GM23338 (cell line): Measurements from ENCODE around the gene CAMTA1. TPM values are rescaled to one million over a fixed set of nuclear protein-coding genes. Genes with fewer than 3 reads are reported as not detected.

ENCODE experiments used
- ATAC-seq: fragments of 200-7000 bp; cut with Tn5 transposase; 3 replicates; pipeline ENCODE4 v1.9.1; 2020
- DNase-seq: peaks from one replicate; pipeline ENCODE4 v3.0.0-alpha.2; 2015; ENCODE audit warnings: low spot score
- H2AFZ ChIP-seq: fragments of 200-600 bp; sonication (generic); 2 replicates; pipeline ENCODE4 v1.8.0; 2016; ENCODE audit warnings: antibody characterized with exemption, mild to moderate bottlenecking, moderate library complexity
- H3F3A ChIP-seq: fragments of 200-600 bp; sonication (generic); replicated peaks from 2 replicates; pipeline ENCODE4 v1.8.0; 2017; ENCODE audit warnings: antibody characterized with exemption, mixed run types, low read depth
- H3K27ac ChIP-seq: fragments of 200-600 bp; sonication (generic); 2 replicates; pipeline ENCODE4 v1.6.1; 2016; ENCODE audit warnings: low read depth
- H3K27me3 ChIP-seq: fragments of 200-600 bp; sonication (generic); 2 replicates; pipeline ENCODE4 v1.8.0; 2016; ENCODE audit warnings: mild to moderate bottlenecking, mixed run types, moderate library complexity; ENCODE audit not compliant: insufficient read depth
- H3K36me3 ChIP-seq: fragments of 200-600 bp; sonication (generic); 2 replicates; pipeline ENCODE4 v1.8.0; 2016; ENCODE audit warnings: mild to moderate bottlenecking; ENCODE audit not compliant: insufficient read depth
- H3K4me1 ChIP-seq: fragments of 200-600 bp; sonication (generic); 2 replicates; pipeline ENCODE4 v1.8.0; 2016; ENCODE audit warnings: mild to moderate bottlenecking, moderate library complexity; ENCODE audit not compliant: insufficient read depth
- H3K4me2 ChIP-seq: fragments of 200-600 bp; sonication (generic); 2 replicates; pipeline ENCODE4 v1.7.1; 2017; ENCODE audit warnings: mixed run types
- H3K4me3 ChIP-seq: fragments of 200-600 bp; sonication (generic); 2 replicates; pipeline ENCODE4 v1.6.1; 2016; ENCODE audit warnings: mixed run types
- H3K79me2 ChIP-seq: fragments of 200-600 bp; sonication (generic); replicated peaks from 2 replicates; pipeline ENCODE4 v1.8.0; 2017; ENCODE audit warnings: mild to moderate bottlenecking; ENCODE audit not compliant: insufficient read depth
- H3K9me2 ChIP-seq: fragments of 200-600 bp; sonication (generic); 2 replicates; pipeline ENCODE4 v1.8.0; 2017; ENCODE audit not compliant: insufficient read depth
- H4K20me1 ChIP-seq: fragments of 200-600 bp; sonication (generic); replicated peaks from 2 replicates; pipeline ENCODE4 v1.8.0; 2017; ENCODE audit warnings: mild to moderate bottlenecking; ENCODE audit not compliant: insufficient read depth
- H3K27ac Mint-ChIP-seq: 2 replicates; pipeline ENCODE4 v1.8.0; 2020; ENCODE audit warnings: inconsistent platforms, mild to moderate bottlenecking, moderate library complexity, mixed read lengths
- H3K27me3 Mint-ChIP-seq: 3 replicates; pipeline ENCODE4 v1.8.0; 2022; ENCODE audit warnings: low read depth, mild to moderate bottlenecking, moderate library complexity, mixed read lengths, inconsistent platforms; ENCODE audit not compliant: insufficient read depth, poor library complexity
- H3K36me3 Mint-ChIP-seq: 3 replicates; pipeline ENCODE4 v1.8.0; 2021; ENCODE audit warnings: low read depth, mild to moderate bottlenecking, inconsistent platforms, moderate library complexity, mixed read lengths
- H3K4me1 Mint-ChIP-seq: 3 replicates; pipeline ENCODE4 v1.8.0; 2020; ENCODE audit warnings: mild to moderate bottlenecking, inconsistent platforms, mixed read lengths
- H3K4me3 Mint-ChIP-seq: 3 replicates; pipeline ENCODE4 v1.8.0; 2021; ENCODE audit warnings: moderate library complexity, mild to moderate bottlenecking, inconsistent platforms, mixed read lengths
- H3K9me3 Mint-ChIP-seq: 3 replicates; pipeline ENCODE4 v1.8.0; 2020; ENCODE audit warnings: moderate library complexity, mild to moderate bottlenecking, inconsistent platforms, mixed read lengths
- EZH2 ChIP-seq: fragments of 200-600 bp; sonication (generic); IDR thresholded peaks from one replicate; pipeline ENCODE4 v1.8.0; 2017; ENCODE audit warnings: antibody characterized with exemption, mild to moderate bottlenecking, low read depth; ENCODE audit not compliant: unreplicated experiment
- JUNB ChIP-seq: IDR thresholded peaks from one replicate; pipeline ENCODE4 v1.6.1; 2016; ENCODE audit warnings: antibody characterized with exemption; ENCODE audit not compliant: unreplicated experiment
- POLR2AphosphoS5 ChIP-seq: IDR thresholded peaks from 2 replicates; pipeline ENCODE4 v1.6.1; 2016; ENCODE audit warnings: antibody characterized with exemption, low read depth
- ZNF114 ChIP-seq: fragments of 250-450 bp; sonication (Bioruptor Pico); IDR thresholded peaks from 2 replicates; pipeline ENCODE4 v1.5.0; 2020; ENCODE audit warnings: mild to moderate bottlenecking, moderate library complexity
- polyA plus RNA-seq: library from polyadenylated mRNA; unstranded; fragments of >200 nt; fragmentation: Nextera tagmentation; extraction: Ambion mirVana; gene quantifications from 2 replicates; pipeline ENCODE4 v1.2.1, GENCODE V29; 2016
- total RNA-seq: library from RNA; depleted of rRNA; stranded (reverse); fragments of >200 nt; shearing (Covaris generic); gene quantifications from 2 replicates; pipeline ENCODE4 v1.2.3, GENCODE V29; 2014
- TF ChIP-seq, protein P1 (sequence below): IDR thresholded peaks from one replicate; pipeline ENCODE4 v1.6.1; 2018; ENCODE audit warnings: antibody characterized with exemption; ENCODE audit not compliant: unreplicated experiment
- TF ChIP-seq, protein P2 (sequence below), 2 experiments: fragments of 200-600 bp in 1 of 2; sonication (generic) in 1 of 2; conservative IDR thresholded peaks; 2 replicates each; pipeline versions ENCODE4 v1.5.1 to v1.6.1; 2016 to 2017; ENCODE audit warnings: antibody characterized with exemption in 2 of 2, low read depth in 2 of 2, mild to moderate bottlenecking in 2 of 2, moderate library complexity in 1 of 2
- TF ChIP-seq, protein P3 (sequence below): IDR thresholded peaks from 2 replicates; pipeline ENCODE4 v1.6.1; 2016; ENCODE audit warnings: antibody characterized with exemption

Gene CAMTA1
- total and polyA plus RNA-seq, 2 experiments from 2014 or later, result 115 to 519 TPM

DNA sequence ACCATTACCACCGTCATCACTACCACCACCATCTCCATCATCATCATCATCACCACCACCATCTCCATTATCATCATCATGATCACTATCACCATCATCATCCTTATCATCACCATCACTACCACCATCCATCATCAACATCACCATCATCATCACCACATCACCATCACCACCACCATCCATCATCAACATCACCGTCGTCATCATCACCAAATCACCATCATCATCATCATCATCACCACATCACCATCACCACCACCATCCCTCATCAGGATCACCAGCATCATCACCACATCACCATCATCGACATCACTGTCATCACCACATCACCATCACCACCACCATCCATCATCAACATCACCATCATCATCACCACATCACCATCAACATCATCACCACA is 782.8 kb downstream of the CAMTA1 start (continued):
- TF ChIP-seq, protein P1, sequence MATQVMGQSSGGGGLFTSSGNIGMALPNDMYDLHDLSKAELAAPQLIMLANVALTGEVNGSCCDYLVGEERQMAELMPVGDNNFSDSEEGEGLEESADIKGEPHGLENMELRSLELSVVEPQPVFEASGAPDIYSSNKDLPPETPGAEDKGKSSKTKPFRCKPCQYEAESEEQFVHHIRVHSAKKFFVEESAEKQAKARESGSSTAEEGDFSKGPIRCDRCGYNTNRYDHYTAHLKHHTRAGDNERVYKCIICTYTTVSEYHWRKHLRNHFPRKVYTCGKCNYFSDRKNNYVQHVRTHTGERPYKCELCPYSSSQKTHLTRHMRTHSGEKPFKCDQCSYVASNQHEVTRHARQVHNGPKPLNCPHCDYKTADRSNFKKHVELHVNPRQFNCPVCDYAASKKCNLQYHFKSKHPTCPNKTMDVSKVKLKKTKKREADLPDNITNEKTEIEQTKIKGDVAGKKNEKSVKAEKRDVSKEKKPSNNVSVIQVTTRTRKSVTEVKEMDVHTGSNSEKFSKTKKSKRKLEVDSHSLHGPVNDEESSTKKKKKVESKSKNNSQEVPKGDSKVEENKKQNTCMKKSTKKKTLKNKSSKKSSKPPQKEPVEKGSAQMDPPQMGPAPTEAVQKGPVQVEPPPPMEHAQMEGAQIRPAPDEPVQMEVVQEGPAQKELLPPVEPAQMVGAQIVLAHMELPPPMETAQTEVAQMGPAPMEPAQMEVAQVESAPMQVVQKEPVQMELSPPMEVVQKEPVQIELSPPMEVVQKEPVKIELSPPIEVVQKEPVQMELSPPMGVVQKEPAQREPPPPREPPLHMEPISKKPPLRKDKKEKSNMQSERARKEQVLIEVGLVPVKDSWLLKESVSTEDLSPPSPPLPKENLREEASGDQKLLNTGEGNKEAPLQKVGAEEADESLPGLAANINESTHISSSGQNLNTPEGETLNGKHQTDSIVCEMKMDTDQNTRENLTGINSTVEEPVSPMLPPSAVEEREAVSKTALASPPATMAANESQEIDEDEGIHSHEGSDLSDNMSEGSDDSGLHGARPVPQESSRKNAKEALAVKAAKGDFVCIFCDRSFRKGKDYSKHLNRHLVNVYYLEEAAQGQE, result no peak
- TF ChIP-seq POLR2AphosphoS5 (no peak), ZNF114 (CRISPR knock-in tag) (no peak)

DNA sequence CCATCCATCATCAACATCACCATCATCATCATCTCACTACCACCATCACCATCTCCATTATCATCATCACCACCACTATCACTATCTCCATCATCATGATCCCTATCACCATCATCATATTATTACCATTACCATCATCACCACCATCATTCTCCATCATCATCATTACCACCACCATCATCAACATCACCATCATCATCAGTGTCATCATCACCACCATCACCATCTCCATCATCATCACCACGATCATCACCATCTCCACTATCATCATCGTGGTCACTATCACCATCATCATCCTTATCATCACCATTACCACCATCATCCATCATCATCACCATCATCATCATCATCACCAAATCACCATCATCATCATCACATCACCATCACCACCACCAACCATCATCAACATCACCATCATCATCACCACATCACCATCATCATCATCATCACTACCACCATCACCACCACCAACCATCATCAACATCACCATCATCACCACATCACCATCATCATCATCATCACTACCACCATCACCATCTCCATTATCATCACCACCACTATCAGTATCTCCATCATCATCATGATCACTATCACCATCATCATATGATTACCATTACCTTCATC is 783.8 kb downstream of the CAMTA1 start:
- no peak overlapping the region for H3K4me3 Mint-ChIP-seq
- Histone ChIP-seq H3K4me2 (no peak overlapping the region), H4K20me1 (no peaks in the 10 kb centered on the region), H3K4me3 (no peak overlapping the region), H3K79me2 (no peaks in the 10 kb centered on the region), H3K27ac (no peak overlapping the region), H3F3A (no peaks in the 10 kb centered on the region), H3K36me3 (no peaks in the 10 kb centered on the region), H3K9me2 (peaks cover 4% of the 10 kb centered on the region; the same call in 1 of the 2 replicates), H3K4me1 (no peaks in the 10 kb centered on the region), H3K27me3 (no peaks in the 10 kb centered on the region), H2AFZ (no peak overlapping the region)
- DNase-seq, result no peak
- H3K9me3 Mint-ChIP-seq, result no peaks in the 10 kb centered on the region
- ATAC-seq, result no peak
- H3K27ac Mint-ChIP-seq, result no peak overlapping the region
- H3K27me3 Mint-ChIP-seq, result peaks cover 6% of the 10 kb centered on the region
- TF ChIP-seq, protein P2, sequence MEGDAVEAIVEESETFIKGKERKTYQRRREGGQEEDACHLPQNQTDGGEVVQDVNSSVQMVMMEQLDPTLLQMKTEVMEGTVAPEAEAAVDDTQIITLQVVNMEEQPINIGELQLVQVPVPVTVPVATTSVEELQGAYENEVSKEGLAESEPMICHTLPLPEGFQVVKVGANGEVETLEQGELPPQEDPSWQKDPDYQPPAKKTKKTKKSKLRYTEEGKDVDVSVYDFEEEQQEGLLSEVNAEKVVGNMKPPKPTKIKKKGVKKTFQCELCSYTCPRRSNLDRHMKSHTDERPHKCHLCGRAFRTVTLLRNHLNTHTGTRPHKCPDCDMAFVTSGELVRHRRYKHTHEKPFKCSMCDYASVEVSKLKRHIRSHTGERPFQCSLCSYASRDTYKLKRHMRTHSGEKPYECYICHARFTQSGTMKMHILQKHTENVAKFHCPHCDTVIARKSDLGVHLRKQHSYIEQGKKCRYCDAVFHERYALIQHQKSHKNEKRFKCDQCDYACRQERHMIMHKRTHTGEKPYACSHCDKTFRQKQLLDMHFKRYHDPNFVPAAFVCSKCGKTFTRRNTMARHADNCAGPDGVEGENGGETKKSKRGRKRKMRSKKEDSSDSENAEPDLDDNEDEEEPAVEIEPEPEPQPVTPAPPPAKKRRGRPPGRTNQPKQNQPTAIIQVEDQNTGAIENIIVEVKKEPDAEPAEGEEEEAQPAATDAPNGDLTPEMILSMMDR (conservative IDR thresholded peaks at IDR 0.05; ENCODE audit: low read depth in 2 of 2), result no peak
- TF ChIP-seq ZNF114 (CRISPR knock-in tag), result no peak
- H3K4me1 Mint-ChIP-seq, result no peaks in the 10 kb centered on the region
- H3K36me3 Mint-ChIP-seq, result no peaks in the 10 kb centered on the region; the same call in 2 of the 3 replicates

DNA sequence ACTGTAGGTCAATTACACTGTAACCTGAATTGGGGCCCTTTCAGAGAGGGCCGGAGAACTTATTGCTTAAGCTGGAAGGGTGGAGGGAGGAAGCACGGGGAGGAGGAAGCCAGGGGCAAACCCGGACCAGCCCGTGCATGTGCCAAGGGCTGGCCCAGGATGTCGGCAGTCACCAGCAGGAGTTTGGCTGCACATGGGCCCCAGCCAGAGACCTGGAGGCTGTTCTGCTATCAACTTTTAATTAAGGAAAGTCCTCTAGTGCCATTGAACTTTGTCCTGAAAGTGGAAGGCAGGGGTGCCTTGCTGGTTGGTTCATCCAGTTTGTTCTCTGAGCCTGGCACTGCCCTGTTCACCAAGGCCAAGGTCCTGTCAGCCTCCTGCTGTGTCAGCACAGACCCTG is 785.1 kb downstream of the CAMTA1 start:
- no peak overlapping the region for H3K4me3 ChIP-seq
- H3K36me3 ChIP-seq, result no peaks in the 10 kb centered on the region
- Mint-ChIP-seq H3K27me3 (peaks cover 4% of the 10 kb centered on the region), H3K36me3 (no peaks in the 10 kb centered on the region; the same call in 2 of the 3 replicates), H3K27ac (no peak overlapping the region), H3K9me3 (no peaks in the 10 kb centered on the region), H3K4me1 (no peaks in the 10 kb centered on the region), H3K4me3 (no peak overlapping the region)
- H3K27ac ChIP-seq, result no peak overlapping the region
- peaks cover 4% of the 10 kb centered on the region; the same call in 1 of the 2 replicates for H3K9me2 ChIP-seq
- H3F3A ChIP-seq, result no peaks in the 10 kb centered on the region
- H3K4me2 ChIP-seq, result no peak overlapping the region
- H3K79me2 ChIP-seq, result no peaks in the 10 kb centered on the region
- ATAC-seq (no peak), DNase-seq (no peak)
- no peaks in the 10 kb centered on the region for H4K20me1 ChIP-seq
- TF ChIP-seq, protein P1, result no peak
- no peak for TF ChIP-seq JUNB
- TF ChIP-seq, protein P3, sequence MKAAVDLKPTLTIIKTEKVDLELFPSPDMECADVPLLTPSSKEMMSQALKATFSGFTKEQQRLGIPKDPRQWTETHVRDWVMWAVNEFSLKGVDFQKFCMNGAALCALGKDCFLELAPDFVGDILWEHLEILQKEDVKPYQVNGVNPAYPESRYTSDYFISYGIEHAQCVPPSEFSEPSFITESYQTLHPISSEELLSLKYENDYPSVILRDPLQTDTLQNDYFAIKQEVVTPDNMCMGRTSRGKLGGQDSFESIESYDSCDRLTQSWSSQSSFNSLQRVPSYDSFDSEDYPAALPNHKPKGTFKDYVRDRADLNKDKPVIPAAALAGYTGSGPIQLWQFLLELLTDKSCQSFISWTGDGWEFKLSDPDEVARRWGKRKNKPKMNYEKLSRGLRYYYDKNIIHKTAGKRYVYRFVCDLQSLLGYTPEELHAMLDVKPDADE, result no peak
- TF ChIP-seq POLR2AphosphoS5, result no peak
- no peak for TF ChIP-seq EZH2
- TF ChIP-seq ZNF114 (CRISPR knock-in tag), result no peak
- H3K4me1 ChIP-seq, result no peaks in the 10 kb centered on the region
- H3K27me3 ChIP-seq, result no peaks in the 10 kb centered on the region
- no peak overlapping the region for H2AFZ ChIP-seq
